ENCODE results near the gene TRIP11.
"Not testable (repeated sequence)": the region's sequence is repeated elsewhere in the genome, so short reads cannot be mapped to it uniquely, and the experiment has no call there.

TRIP11 gene

GRCh38 chr14:92039719-92040430, at the start of gene TRIP11:
TSS of gene TRIP11 (minus strand) at chr14:92040059. CDS start at chr14:92039685, 374 bp downstream.
- DNase-seq, result peak; percentile 87 to 93

- no peak for DNase-seq
Observed at GRCh38 chr14:92088494-92088893, 48.6 kb upstream of the TRIP11 start.

DNA sequence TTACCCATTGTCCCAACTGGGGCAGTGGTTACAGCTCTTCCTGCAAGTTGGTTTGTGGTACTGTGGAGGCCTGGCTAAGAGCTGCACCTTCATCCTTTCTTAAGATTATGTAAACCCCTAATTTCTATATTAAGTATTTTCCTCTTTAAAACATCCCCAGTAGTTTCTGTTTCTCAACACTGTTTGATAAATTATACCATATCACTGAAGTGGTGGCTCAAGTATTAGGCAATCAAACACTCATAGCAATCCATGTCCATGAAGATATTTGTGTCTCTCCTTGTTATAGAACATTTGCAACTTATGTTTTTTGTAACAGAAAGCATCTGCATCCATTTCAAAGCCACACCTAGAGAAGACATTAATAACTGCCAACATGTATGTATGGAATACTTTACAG, 34.7 kb upstream of the TRIP11 start:
- DNase-seq, result no peak

DNA sequence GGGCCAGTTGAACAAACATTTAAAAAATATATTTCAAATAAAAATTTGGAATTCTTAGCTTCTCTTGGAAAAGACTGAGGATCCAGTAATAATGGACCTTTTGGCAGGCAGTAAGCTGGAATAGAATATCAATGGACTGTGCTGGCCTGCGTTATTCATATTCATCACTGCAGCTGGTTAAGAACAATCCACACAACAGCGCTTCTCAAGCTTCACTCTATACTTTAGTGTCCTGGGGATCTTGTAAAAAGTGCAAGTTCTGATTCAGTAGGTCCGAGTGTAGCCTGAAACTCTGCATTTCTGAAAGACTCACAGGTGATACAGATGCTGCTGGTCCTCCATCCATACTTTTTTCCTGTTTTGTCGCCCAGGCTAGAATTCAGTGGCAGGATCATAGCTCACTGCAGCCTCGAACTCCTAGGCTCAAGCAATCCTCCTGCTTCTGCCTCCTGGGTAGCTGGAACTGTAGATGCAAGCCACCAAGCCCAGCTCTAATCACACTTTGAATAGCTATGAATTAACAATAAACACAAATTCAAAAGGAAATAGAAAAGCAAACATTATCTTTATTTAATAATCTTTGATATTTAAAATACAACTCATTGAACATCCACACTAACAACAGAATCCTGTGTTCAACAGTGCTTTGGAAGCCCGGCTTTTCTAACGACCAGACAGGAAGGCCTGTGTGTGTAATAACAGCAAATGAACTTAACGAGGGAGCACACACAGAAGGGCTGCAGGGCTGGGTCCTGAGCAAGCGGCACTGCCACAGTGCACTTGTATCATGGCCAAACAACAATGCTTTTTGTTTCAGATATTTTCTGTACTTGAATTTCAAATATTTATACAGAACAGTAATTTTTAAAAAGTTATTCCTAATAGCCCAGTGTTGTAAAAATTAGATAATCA, 18.4 kb upstream of the TRIP11 start:
- peak in 1 of 2 donors; percentile 4 for DNase-seq

GRCh38 chr14:92049781-92050180, 9.9 kb upstream of the TRIP11 start:
- no peak for DNase-seq

DNA sequence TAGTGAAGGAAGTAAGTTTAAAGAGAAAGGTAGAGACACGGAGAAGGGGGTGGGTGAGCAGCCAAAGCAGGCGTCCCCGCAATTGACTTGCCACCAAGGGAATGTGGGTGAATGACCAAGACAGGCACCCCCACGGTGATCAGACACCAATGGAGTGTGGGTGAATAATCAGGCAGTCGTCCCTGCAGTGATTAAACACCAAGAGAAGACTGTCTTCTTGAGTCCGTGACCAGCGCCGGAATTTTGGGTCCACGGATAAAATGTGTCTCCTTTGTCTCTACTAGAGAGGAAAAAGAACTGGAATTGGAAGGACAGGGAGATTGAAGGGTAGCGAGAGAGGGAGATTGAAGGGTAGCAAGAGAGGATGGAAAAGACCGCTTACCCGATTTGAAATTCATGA, 9.4 kb upstream of the TRIP11 start:
- DNase-seq, result not testable (repeated sequence)

- DNase-seq, result not testable (repeated sequence)
Observed at GRCh38 chr14:92045904-92046303, 6.0 kb upstream of the TRIP11 start.

GRCh38 chr14:92041766-92042165, 1.9 kb upstream of the TRIP11 start:
- not testable (repeated sequence) for DNase-seq

DNA sequence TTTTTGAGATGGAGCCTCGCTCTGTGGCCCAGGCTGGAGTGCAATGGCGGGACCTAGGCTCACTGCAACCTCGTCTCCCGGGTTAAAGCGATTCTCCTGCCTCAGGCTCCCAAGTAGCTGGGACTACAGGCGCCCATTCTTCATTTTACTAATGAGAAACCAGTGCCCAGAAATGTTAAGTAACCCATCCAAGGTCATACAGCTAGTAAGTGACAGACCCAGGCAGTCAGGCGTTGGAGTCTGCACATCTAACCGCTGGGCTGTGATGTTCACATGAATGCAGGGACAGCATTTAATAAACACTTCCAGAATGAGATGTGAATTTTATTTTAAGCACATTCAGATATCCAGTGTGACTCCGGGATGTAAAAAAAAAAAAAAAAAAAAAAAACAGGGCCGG, 1.3 kb upstream of the TRIP11 start:
- DNase-seq, result no peak

DNA sequence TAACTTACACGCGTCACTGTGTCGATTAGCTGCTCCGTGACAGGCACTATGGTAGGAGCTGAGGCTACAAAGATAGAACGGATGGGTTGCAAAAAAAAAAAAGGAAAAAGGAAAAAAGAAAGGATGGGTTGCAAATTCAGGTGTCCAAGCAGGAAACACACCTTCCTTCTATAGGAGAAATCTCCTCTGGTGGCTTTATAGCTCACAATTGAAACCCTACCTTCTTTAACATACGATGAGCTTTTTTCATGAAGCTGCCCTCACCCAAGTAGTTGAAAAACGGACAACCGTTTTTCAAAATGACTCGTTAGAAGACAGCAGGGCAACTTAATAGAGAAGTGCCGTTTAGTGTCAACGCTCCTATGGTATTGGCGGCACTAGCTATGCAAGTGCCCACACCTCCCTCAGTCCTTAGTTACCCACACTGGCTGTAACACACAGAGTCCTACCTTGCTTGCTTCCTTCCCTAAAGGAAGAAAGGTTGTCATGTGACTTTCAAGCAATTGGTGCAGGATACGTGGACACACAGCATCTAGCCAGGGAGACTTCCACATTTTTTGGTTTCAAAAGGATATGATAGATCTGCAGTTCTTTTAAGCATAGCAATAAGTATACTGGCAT, 682 bp upstream of the TRIP11 start:
- DNase-seq, result peak in 1 of 2 donors; percentile 60

DNA sequence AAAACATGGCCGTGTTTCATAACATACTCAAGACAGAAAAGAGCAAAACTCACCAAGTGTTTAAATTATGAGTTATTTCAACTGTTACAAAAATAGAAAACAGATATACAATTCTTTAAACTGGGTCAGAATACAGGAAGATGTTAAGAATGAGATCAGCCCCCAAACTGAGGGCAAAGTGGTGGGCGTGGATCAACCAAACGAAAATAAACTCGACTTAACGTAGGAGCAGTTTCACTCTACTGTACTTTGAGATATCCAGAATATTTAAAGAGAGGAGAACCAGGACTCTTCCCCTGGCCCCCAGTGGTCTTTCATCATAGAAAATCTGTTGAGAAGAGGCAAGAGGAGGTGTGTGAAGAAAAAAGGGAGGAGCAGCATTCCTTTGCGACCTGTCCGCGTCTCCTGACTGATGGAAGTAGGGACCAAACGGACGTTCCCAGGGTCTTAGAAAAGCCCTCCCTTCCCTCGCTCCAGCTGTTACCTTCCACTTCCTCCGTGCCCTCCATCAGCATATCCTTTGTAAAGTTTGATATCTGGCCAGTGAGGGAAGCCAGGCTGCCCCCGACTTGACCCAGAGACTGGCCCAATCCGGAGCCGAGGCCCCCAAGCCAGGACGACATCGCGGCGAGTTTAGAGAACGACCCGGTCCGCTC, 668 bp downstream of the TRIP11 start:
- DNase-seq, result peak in 1 of 2 donors; percentile 38

- no peak for DNase-seq
Observed at GRCh38 chr14:92037989-92038388, 1.9 kb downstream of the TRIP11 start.

DNA sequence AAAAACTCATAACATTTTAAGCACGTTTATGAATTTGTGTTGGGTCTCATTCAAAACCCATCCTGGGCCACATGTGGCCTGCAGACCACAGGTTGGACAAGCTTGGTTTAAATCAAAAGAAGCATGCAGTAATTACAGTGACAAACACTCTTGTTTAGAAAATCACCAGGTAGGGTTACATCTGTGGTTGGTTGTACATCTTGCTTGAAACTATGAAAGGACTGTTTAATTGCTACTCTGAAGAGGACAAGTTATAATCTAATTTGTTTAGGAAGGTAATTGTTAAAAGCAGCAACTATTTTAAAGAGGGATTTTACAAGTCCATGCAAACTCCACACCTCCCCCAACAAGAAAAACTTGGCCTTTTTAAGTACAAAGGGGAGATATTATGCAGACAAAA, 4.0 kb downstream of the TRIP11 start:
- no peak for DNase-seq

DNA sequence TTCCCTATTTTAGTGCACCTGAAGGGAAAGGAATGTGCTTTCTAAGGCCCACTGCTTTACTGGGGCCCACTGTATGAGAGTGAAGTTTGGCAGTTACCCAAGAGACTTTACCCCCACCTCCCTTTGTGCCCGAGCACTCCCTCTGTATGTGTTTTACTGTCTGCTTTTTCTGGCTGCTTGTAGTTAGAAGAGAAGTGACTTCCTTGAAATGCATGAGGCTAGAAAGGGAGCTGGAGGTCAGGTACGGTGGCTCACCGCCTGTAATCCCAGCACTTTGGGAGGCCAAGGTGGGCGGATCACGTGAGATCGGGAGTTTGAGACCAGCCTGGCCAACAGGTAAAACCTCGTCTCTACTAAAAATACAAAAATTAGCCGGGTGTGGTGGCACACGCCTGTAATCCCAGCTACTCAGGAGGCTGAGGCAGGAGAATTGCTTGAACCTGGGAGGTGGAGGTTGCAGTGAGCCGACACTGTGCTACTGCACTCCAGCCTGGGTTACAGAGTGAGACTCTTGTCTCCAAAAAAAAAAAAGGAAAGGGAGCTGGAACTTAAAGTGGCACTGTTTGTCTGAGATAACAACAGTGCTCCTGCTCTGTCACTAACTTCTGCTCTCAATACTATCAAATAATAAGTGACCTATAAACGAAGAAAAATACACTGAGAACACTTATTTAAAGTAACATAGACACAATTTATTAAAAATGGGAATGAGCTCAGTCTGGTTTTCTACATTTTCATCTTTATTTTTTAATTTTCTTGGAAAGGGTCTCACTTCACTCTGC, 5.8 kb downstream of the TRIP11 start:
- DNase-seq, result no peak

DNA sequence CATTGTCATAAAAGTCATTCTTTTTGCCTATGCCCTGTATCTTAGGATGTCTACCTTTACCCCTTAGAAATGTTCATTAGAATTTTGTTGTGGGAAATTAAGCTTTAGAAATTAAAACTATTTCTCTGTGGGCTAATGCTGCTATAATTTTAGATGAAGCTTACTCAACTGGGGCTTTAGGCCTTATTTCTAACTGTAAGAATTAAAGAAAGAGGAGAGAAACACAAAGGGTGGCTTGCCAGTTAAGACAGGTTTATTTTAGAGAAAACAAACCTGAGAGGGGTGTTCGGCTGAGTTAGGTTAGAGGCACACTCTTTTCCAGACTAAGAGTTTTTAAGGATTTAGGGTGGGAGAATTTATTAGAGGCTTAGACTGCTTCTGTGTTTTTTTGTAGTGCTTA, 6.4 kb downstream of the TRIP11 start:
- no peak for DNase-seq

DNA sequence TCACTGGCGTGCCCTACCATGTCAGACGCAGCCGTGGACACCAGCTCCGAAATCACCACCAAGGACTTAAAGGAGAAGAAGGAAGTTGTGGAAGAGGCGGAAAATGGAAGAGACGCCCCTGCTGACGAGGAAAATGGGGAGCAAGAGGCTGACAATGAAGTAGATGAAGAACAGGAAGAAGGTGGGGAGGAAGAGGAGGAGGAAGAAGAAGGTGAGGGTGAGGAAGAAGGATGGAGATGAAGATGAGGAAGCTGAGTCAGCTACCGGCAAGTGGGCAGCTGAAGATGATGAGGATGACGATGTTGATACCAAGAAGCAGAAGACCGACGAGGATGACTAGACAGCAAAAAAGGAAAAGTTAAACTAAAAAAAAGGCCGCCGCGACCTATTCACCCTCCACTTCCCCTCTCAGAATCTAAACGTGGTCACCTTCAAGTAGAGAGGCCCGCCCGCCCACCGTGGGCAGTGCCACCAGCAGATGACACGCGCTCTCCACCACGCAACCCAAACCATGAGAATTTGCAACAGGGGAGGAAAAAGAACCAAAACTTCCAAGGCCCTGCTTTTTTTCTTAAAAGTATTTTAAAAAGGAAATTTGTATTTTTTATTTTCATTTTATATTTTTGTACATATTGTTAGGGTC, 13.2 kb downstream of the TRIP11 start:
- no peak for DNase-seq

GRCh38 chr14:92022036-92022435, 17.8 kb downstream of the TRIP11 start:
- DNase-seq, result no peak

GRCh38 chr14:92021523-92021922, 18.3 kb downstream of the TRIP11 start:
- no peak for DNase-seq

DNA sequence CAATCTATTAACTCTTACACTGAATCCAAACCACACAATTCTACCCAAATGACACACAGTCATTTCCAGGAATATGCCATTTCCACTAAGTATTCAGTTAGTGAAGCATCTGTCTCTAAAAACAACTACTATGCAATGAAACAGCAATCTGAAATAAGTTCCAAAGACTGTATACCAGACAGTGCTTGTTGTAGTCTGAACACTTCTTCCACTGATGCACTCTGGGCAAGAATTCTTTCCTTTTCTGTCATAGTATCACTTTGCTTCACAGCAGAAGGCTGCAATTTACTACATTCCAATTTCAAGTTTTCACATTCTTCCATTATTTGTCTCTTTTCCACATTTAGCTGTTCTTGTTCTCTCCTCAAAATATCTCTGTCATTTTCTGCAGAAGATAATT, 25.8 kb downstream of the TRIP11 start:
- DNase-seq, result no peak

GRCh38 chr14:92012121-92012748, 27.6 kb downstream of the TRIP11 start:
- DNase-seq, result no peak

GRCh38 chr14:92010644-92011043, 29.2 kb downstream of the TRIP11 start:
- DNase-seq, result no peak

Measured in hippocampal formation (tissue), 2 donors.